Endothelial cell of umbilical vein (primary cell): ENCODE data around the gene CD27. TPM values are rescaled to one million over a fixed set of nuclear protein-coding genes. Genes with fewer than 3 reads are reported as not detected.

Source experiments
- BruUV-seq: library from RNA; stranded (reverse); fragments of 400-500 nt; replicated peaks from 2 replicates; lab custom pipeline; 2021; lab: Mats Ljungman, UMichigan
- CTCF ChIA-PET: fragments of 300-600, 350-600 bp; sonication (Branson Sonifier 250); formaldehyde crosslinking; loops from one replicate; lab custom pipeline; 2021; ENCODE audit warnings: antibody characterized with exemption, inconsistent platforms; lab: Charles Lee
- POLR2A ChIA-PET: fragments of 300-600, 350-600 bp; sonication (Branson Sonifier 250); formaldehyde crosslinking; loops from one replicate; lab custom pipeline; 2021; ENCODE audit warnings: antibody characterized with exemption, inconsistent platforms; lab: Charles Lee
- DNase-seq: peaks from one replicate; pipeline ENCODE4 v3.0.0-alpha.2; 2011; ENCODE audit warnings: low read depth, low spot score
- FAIRE-seq: peaks from 2 replicates; lab custom pipeline; 2011; peaks lifted over from hg19 to GRCh38; lab: Jason Lieb, UNC
- H2AFZ ChIP-seq: 2 replicates; pipeline ENCODE4 v1.6.0; 2012; ENCODE audit warnings: low read depth, low read length, control low read depth, inconsistent platforms
- H3K27ac ChIP-seq: 2 replicates; pipeline ENCODE4 v1.5.1; 2011; ENCODE audit warnings: low read depth, mild to moderate bottlenecking, control low read depth, low read length, moderate library complexity; ENCODE audit not compliant: insufficient read depth
- H3K27me3 ChIP-seq, 2 experiments: 2 replicates each; pipeline versions ENCODE4 v1.6.0 to v1.6.1; 2011; ENCODE audit warnings: low read length in 2 of 2, mixed read lengths in 1 of 2; ENCODE audit not compliant: control insufficient read depth in 2 of 2, insufficient read depth in 2 of 2
- H3K36me3 ChIP-seq, 2 experiments: 2 replicates in 1 of 2; 3 replicates in 1 of 2; pipeline ENCODE4 v1.5.1; 2011; ENCODE audit warnings: low read length in 2 of 2, mild to moderate bottlenecking in 1 of 2, moderate library complexity in 1 of 2; ENCODE audit not compliant: control insufficient read depth in 2 of 2, insufficient read depth in 2 of 2; ENCODE audit errors: extremely low read depth in 1 of 2
- H3K4me1 ChIP-seq: 3 replicates; pipeline ENCODE4 v1.5.1; 2011; ENCODE audit warnings: mild to moderate bottlenecking, low read length; ENCODE audit not compliant: control insufficient read depth, insufficient read depth; ENCODE audit errors: extremely low read depth
- H3K4me2 ChIP-seq: 2 replicates; pipeline ENCODE4 v1.6.1; 2011; ENCODE audit warnings: low read length, control low read depth, mixed read lengths; ENCODE audit not compliant: insufficient read depth
- H3K4me3 ChIP-seq, 3 experiments: fragments of 200-600 bp in 1 of 3; sonication (generic), shearing (Covaris generic) in 1 of 3; replicated peaks in 1 of 3; 2 replicates each; pipeline ENCODE4 v1.5.1; 2011 to 2016; ENCODE audit warnings: control low read depth in 3 of 3, low read length in 3 of 3, mild to moderate bottlenecking in 2 of 3, inconsistent platforms in 1 of 3, low read depth in 1 of 3, moderate library complexity in 1 of 3; ENCODE audit not compliant: insufficient read depth in 1 of 3
- H3K79me2 ChIP-seq: 2 replicates; pipeline ENCODE4 v1.6.0; 2012; ENCODE audit warnings: low read length, inconsistent platforms; ENCODE audit not compliant: control insufficient read depth, insufficient read depth
- H3K9ac ChIP-seq: replicated peaks from 2 replicates; pipeline ENCODE3; 2011; ENCODE audit warnings: low read length, control low read depth; ENCODE audit not compliant: insufficient read depth; ENCODE audit errors: extremely low read depth
- H3K9me1 ChIP-seq: replicated peaks from 3 replicates; pipeline ENCODE4 v1.6.0; 2011; ENCODE audit warnings: mild to moderate bottlenecking, low read length; ENCODE audit not compliant: control insufficient read depth, insufficient read depth; ENCODE audit errors: extremely low read depth
- H3K9me3 ChIP-seq: replicated peaks from 2 replicates; pipeline ENCODE4 v1.5.1; 2012; ENCODE audit warnings: low read length, inconsistent platforms; ENCODE audit not compliant: control insufficient read depth, insufficient read depth
- H4K20me1 ChIP-seq: replicated peaks from 2 replicates; pipeline ENCODE3; 2011; ENCODE audit warnings: mild to moderate bottlenecking, low read length; ENCODE audit not compliant: control insufficient read depth, insufficient read depth; ENCODE audit errors: extremely low read depth
- CTCF ChIP-seq, 2 donors: IDR thresholded peaks; 1 replicate in 1 of 2; 2 replicates in 1 of 2; pipeline ENCODE4 v1.5.1; 2011; ENCODE audit warnings: low read length in 2 of 2, mild to moderate bottlenecking in 2 of 2, moderate library complexity in 2 of 2, control low read depth in 1 of 2, inconsistent platforms in 1 of 2, low read depth in 1 of 2; ENCODE audit not compliant: insufficient read depth in 1 of 2; ENCODE audit errors: extremely low read depth in 1 of 2
- EZH2 ChIP-seq: IDR thresholded peaks from 2 replicates; pipeline ENCODE4 v1.6.1; 2012; ENCODE audit warnings: borderline replicate concordance, low read depth, mild to moderate bottlenecking, moderate library complexity, low read length, inconsistent platforms; ENCODE audit not compliant: severe bottlenecking
- FOS ChIP-seq: IDR thresholded peaks from 2 replicates; pipeline ENCODE4 v1.6.1; 2011; ENCODE audit warnings: mild to moderate bottlenecking, low read length, moderate library complexity, borderline replicate concordance; ENCODE audit not compliant: insufficient read depth
- GATA2 ChIP-seq: IDR thresholded peaks from 2 replicates; pipeline ENCODE4 v1.7.0; 2011; ENCODE audit warnings: low read depth, mild to moderate bottlenecking, moderate library complexity, mixed read lengths, low read length; ENCODE audit not compliant: insufficient read length, insufficient read depth
- JUN ChIP-seq: IDR thresholded peaks from 2 replicates; pipeline ENCODE4 v1.6.1; 2011; ENCODE audit warnings: borderline replicate concordance, low read depth; ENCODE audit not compliant: insufficient read length, insufficient read depth
- MYC ChIP-seq: IDR thresholded peaks from one replicate; pipeline ENCODE4 v1.6.1; 2011; ENCODE audit warnings: mild to moderate bottlenecking, low read depth, low read length
- POLR2A ChIP-seq: IDR thresholded peaks from 2 replicates; pipeline ENCODE4 v1.6.1; 2012; ENCODE audit warnings: low read depth, mild to moderate bottlenecking, control low read depth, low read length
- POLR2AphosphoS5 ChIP-seq: IDR thresholded peaks from 2 replicates; pipeline ENCODE4 v1.6.1; 2012; ENCODE audit warnings: low read depth, mild to moderate bottlenecking, control low read depth, low read length, moderate library complexity; ENCODE audit not compliant: insufficient read depth
- dilution Hi-C: fragments of 300-500 bp; cut with MboI; formaldehyde crosslinking; loops from one replicate; pipeline ENCODE4 v1.15.0; 2019; ENCODE audit warnings: low sequenced_read_pairs; ENCODE audit not compliant: extremely low pct_ligation_motif_present
- intact Hi-C: fragments of 100-400 bp; cut with micrococcal nuclease; formaldehyde crosslinking; loops from one replicate; pipeline ENCODE4 v1.10.0; 2022
- polyA plus RNA-seq, 4 experiments: library from polyadenylated mRNA; depleted of rRNA in 3 of 4; stranded (reverse) in 3 of 4; unstranded in 1 of 4; fragments of >200 nt; gene quantifications; 2 replicates each; pipeline versions ENCODE4 v1.2.1 to v1.2.3, GENCODE V29; 2011 to 2012; ENCODE audit warnings: missing spikeins in 1 of 4
- total RNA-seq: library from RNA; stranded (reverse); gene quantifications from 2 replicates; pipeline ENCODE4 v1.2.3, GENCODE V29; 2021
- TF ChIP-seq, protein P1 (sequence below): IDR thresholded peaks from 2 replicates; pipeline ENCODE4 v1.6.1; 2011; ENCODE audit not compliant: insufficient read depth, insufficient read length

Gene CD27
- total and polyA plus RNA-seq, 2 donors (not counting 3 experiments of a cell fraction or from before 2014, with no cell fraction given), result not detected

DNA sequence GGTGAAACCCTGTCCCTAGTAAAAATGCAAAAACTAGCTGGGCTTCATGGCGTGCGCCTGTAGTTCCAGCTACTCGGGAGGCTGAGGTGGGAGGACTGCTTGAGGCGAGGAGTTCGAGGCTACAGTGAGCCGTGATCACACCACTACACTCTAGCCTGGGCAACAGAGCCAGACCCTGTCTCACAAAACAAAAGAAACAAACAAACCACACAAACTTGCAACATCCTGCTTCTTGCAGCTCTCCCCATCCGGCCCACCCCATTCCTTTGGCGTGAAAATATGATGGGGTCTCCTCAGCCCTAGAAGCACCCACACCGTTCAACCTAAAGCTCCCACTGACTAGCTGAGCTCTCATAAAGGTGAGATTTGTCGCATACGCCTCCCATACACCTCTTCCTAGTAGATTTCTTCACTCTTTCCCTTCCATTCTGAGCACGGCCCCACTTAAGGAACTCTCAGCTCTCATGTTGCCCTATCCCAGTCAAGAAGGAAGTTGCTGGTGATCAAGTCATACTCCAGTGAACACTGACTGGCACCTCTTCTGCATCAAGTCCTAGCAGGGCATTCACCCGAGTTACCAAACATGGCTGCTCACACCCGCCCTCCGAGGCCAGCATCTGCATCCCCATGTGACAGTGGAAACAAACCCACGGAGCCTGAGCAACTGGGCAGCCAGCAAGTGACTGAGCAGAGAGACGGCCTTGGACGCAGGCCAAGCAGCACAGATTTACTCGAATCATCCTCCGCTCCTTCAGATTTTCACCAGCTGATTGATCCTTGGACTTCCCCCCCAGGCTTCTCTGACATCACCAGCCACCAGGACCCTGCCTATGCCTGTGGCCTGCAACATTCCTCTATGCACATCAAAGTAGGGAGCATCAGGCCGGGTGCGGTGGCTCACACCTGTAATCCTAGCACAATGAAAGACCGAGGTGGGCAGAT lies 18.9 kb upstream of the CD27 start:
- H3K36me3 ChIP-seq, result no peaks in the 10 kb centered on the region
- CTCF ChIA-PET, result interaction anchor here (3.6 to 7.8 kb wide), 2 partner anchors 40 to 113 kb away, joined by 56 to 147 read pairs; no protein-coding TSS in a partner anchor
- no peaks in the 10 kb centered on the region for H3K9me1 ChIP-seq
- BruUV-seq, result no TSS peak
- no peak overlapping the region for H3K4me3 ChIP-seq
- H2AFZ ChIP-seq, result no peak overlapping the region
- FAIRE-seq, result no peak
- no peaks in the 10 kb centered on the region for H4K20me1 ChIP-seq
- dilution Hi-C loops, result no loop called here
- H3K79me2 ChIP-seq, result no peaks in the 10 kb centered on the region
- POLR2A ChIA-PET, result no interaction called here
- TF ChIP-seq POLR2A, result no peak
- TF ChIP-seq, protein P1, sequence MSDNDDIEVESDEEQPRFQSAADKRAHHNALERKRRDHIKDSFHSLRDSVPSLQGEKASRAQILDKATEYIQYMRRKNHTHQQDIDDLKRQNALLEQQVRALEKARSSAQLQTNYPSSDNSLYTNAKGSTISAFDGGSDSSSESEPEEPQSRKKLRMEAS, result no peak
- no peak for TF ChIP-seq MYC
- TF ChIP-seq POLR2AphosphoS5, result no peak
- no peak for TF ChIP-seq GATA2
- TF ChIP-seq JUN, result no peak
- TF ChIP-seq EZH2, result no peak
- no peak for TF ChIP-seq FOS
- TF ChIP-seq CTCF (IDR thresholded peaks at IDR 0.05; ENCODE audit: extremely low read depth in 1 of 2, insufficient read depth in 1 of 2, low read depth in 1 of 2, low read length in 2 of 2), result no peak
- no peaks in the 10 kb centered on the region for H3K9me3 ChIP-seq
- peaks cover 11% of the 10 kb centered on the region for H3K4me1 ChIP-seq
- no peak overlapping the region for H3K9ac ChIP-seq
- no peaks in the 10 kb centered on the region for H3K27me3 ChIP-seq
- no peak overlapping the region for H3K27ac ChIP-seq
- intact Hi-C loops, result no loop called here
- H3K4me2 ChIP-seq, result no peak overlapping the region
- no peak for DNase-seq
